PC-9 (cell line): ENCODE results near the gene VWA3B. TPM values are rescaled to one million over a fixed set of nuclear protein-coding genes. Genes with fewer than 3 reads are reported as not detected.
"Not testable (repeated sequence)": the region's sequence is repeated elsewhere in the genome, so short reads cannot be mapped to it uniquely, and the experiment has no call there.

Experiments used
- BruUV-seq: library from RNA; stranded (reverse); fragments of 400-500 nt; replicated peaks from 2 replicates; lab custom pipeline; 2021; lab: Mats Ljungman, UMichigan
- CTCF ChIA-PET: fragments of 300-600 bp; sonication (Branson Sonifier 250); formaldehyde crosslinking; loops from one replicate; lab custom pipeline; 2022; ENCODE audit warnings: antibody characterized with exemption; lab: Charles Lee
- POLR2A ChIA-PET: fragments of 300-600 bp; sonication (Branson Sonifier 250); formaldehyde crosslinking; loops from one replicate; lab custom pipeline; 2022; ENCODE audit warnings: antibody characterized with exemption; ENCODE audit not compliant: unreplicated experiment; lab: Charles Lee
- DNase-seq, 2 experiments: peaks; one replicate each; pipeline versions ENCODE4 v3.0.0 to v3.0.0-alpha.2; 2015 to 2022; ENCODE audit warnings: mixed read lengths in 1 of 2
- H2AFZ ChIP-seq: fragments of 200-600 bp; sonication (generic); 2 replicates; pipeline ENCODE4 v1.8.1; 2017; ENCODE audit warnings: antibody characterized with exemption
- H3F3A ChIP-seq: fragments of 200-600 bp; sonication (generic); 2 replicates; pipeline ENCODE4 v1.8.1; 2017; ENCODE audit warnings: antibody characterized with exemption, mild to moderate bottlenecking, low read depth; ENCODE audit not compliant: insufficient read depth
- H3K27ac ChIP-seq: fragments of 200-600 bp; sonication (generic); 2 replicates; pipeline ENCODE4 v1.6.1; 2016; ENCODE audit warnings: mixed run types
- H3K27me3 ChIP-seq: fragments of 200-600 bp; sonication (generic); 2 replicates; pipeline ENCODE4 v1.6.1; 2016; ENCODE audit warnings: low read depth, mixed run types; ENCODE audit not compliant: insufficient read depth
- H3K36me3 ChIP-seq: fragments of 200-600 bp; sonication (generic); 2 replicates; pipeline ENCODE4 v1.6.1; 2016; ENCODE audit warnings: low read depth, mixed run types
- H3K4me1 ChIP-seq: fragments of 200-600 bp; sonication (generic); replicated peaks from 2 replicates; pipeline ENCODE4 v1.6.1; 2016; ENCODE audit warnings: mixed run types; ENCODE audit not compliant: insufficient read depth
- H3K4me2 ChIP-seq: fragments of 200-600 bp; sonication (generic); 2 replicates; pipeline ENCODE4 v1.6.1; 2017; ENCODE audit warnings: mixed run types
- H3K4me3 ChIP-seq: fragments of 200-600 bp; sonication (generic); 2 replicates; pipeline ENCODE4 v1.6.1; 2016; ENCODE audit warnings: mixed run types
- H3K79me2 ChIP-seq: fragments of 200-600 bp; sonication (generic); 2 replicates; pipeline ENCODE4 v1.6.1; 2017; ENCODE audit warnings: low read depth, mixed run types
- H3K9me2 ChIP-seq: fragments of 200-600 bp; sonication (generic); 2 replicates; pipeline ENCODE4 v1.8.1; 2017; ENCODE audit warnings: mild to moderate bottlenecking; ENCODE audit not compliant: insufficient read depth
- H3K9me3 ChIP-seq: fragments of 200-600 bp; sonication (generic); 2 replicates; pipeline ENCODE4 v1.8.1; 2016; ENCODE audit warnings: low read depth; ENCODE audit not compliant: insufficient read depth
- H4K20me1 ChIP-seq: fragments of 200-600 bp; sonication (generic); 2 replicates; pipeline ENCODE4 v1.8.1; 2017; ENCODE audit not compliant: insufficient read depth
- CTCF ChIP-seq: fragments of 200-600 bp; sonication (generic); conservative IDR thresholded peaks from 2 replicates; pipeline ENCODE4 v1.6.1; 2017; ENCODE audit warnings: mixed run types, antibody characterized with exemption, mild to moderate bottlenecking, moderate library complexity
- EZH2 ChIP-seq: fragments of 200-600 bp; sonication (generic); IDR thresholded peaks from 2 replicates; pipeline ENCODE4 v1.8.0; 2017; ENCODE audit warnings: antibody characterized with exemption, low read depth
- intact Hi-C: fragments of 100-400 bp; cut with micrococcal nuclease; formaldehyde crosslinking; loops from one replicate; pipeline ENCODE4 v1.10.0; 2022; ENCODE audit not compliant: unreplicated experiment
- total RNA-seq: library from RNA; stranded (reverse); gene quantifications from 2 replicates; pipeline ENCODE4 v1.2.3, GENCODE V29; 2021

Gene VWA3B
- total RNA-seq, 1 experiment from 2014 or later: not detected

- Histone ChIP-seq H3K27ac (no peak overlapping the region), H3K36me3 (no peaks in the 10 kb centered on the region), H2AFZ (no peak overlapping the region), H4K20me1 (no peaks in the 10 kb centered on the region), H3K4me1 (no peaks in the 10 kb centered on the region), H3F3A (no peaks in the 10 kb centered on the region), H3K9me3 (no peaks in the 10 kb centered on the region), H3K79me2 (no peaks in the 10 kb centered on the region), H3K9me2 (no peaks in the 10 kb centered on the region), H3K27me3 (peaks cover 81% of the 10 kb centered on the region), H3K4me2 (no peak overlapping the region), H3K4me3 (no peak overlapping the region)
- TF ChIP-seq CTCF (no peak), EZH2 (no peak)
- DNase-seq: no peak
- CTCF ChIA-PET: interaction anchor here (0.7 kb wide), 1 partner anchor 254 kb away, joined by 10 read pairs; no protein-coding TSS in a partner anchor
- POLR2A ChIA-PET: no interaction called here
- no TSS peak for BruUV-seq
- intact Hi-C loops: no loop called here
These were observed 40.4 kb downstream of the VWA3B start for GRCh38 chr2:98127229-98127989.

- Histone ChIP-seq H3F3A (no peaks in the 10 kb centered on the region), H2AFZ (no peak overlapping the region), H3K4me3 (no peak overlapping the region), H3K4me1 (no peaks in the 10 kb centered on the region), H3K27me3 (peaks cover 78% of the 10 kb centered on the region), H3K27ac (no peak overlapping the region), H3K36me3 (no peaks in the 10 kb centered on the region), H3K4me2 (no peak overlapping the region), H3K9me3 (no peaks in the 10 kb centered on the region), H3K79me2 (no peaks in the 10 kb centered on the region), H3K9me2 (no peaks in the 10 kb centered on the region), H4K20me1 (no peaks in the 10 kb centered on the region)
- TF ChIP-seq EZH2 (no peak), CTCF (no peak)
- ChIA-PET POLR2A (no interaction called here), CTCF (no interaction called here)
- BruUV-seq: no TSS peak
- intact Hi-C loops: no loop called here
- DNase-seq: no peak
These were observed 41.7 kb downstream of the VWA3B start for GRCh38 chr2:98128556-98129109.

GRCh38 chr2:98130073-98130472 lies 43.1 kb downstream of the VWA3B start:
- CTCF ChIA-PET, BruUV-seq, POLR2A ChIA-PET: not testable (repeated sequence)

More at GRCh38 chr2:98130073-98130472, 43.1 kb downstream of the VWA3B start:
- H3F3A ChIP-seq, H2AFZ ChIP-seq, H3K4me1 ChIP-seq, H3K79me2 ChIP-seq, H4K20me1 ChIP-seq, H3K9me2 ChIP-seq, DNase-seq, intact Hi-C loops, H3K27ac ChIP-seq, H3K4me3 ChIP-seq, H3K36me3 ChIP-seq, H3K9me3 ChIP-seq, H3K4me2 ChIP-seq: not testable (repeated sequence)
- peaks cover 64% of the 10 kb centered on the region for H3K27me3 ChIP-seq
